Heart right ventricle (tissue), 16 donors: ENCODE measurements around the gene FAM47E. TPM values are rescaled to one million over a fixed set of nuclear protein-coding genes. Genes with fewer than 3 reads are reported as not detected.

Experiments
- ATAC-seq, 8 donors: fragments of 200-7000 bp; cut with Tn5 transposase; one replicate each; pipeline ENCODE4 v1.9.1; 2020; ENCODE audit warnings: mild to moderate bottlenecking in 8 of 8, moderate library complexity in 8 of 8, moderate number of reproducible peaks in 1 of 8
- DNase-seq, 2 donors: peaks; one replicate each; pipeline ENCODE4 v3.0.0-alpha.2; 2020
- H3K27ac ChIP-seq, 10 donors: fragments of 200-600 bp; sonication (generic) in 2 of 10; one replicate each; pipeline versions ENCODE4 v1.5.0 to v1.8.0; 2020 to 2022; ENCODE audit warnings: mild to moderate bottlenecking in 3 of 10
- H3K27me3 ChIP-seq, 7 donors: fragments of 200-600 bp; one replicate each; pipeline ENCODE4 v1.8.0; 2021 to 2022; ENCODE audit warnings: mild to moderate bottlenecking in 2 of 7
- H3K36me3 ChIP-seq, 9 donors: fragments of 200-600 bp; sonication (generic) in 1 of 9; one replicate each; pipeline versions ENCODE4 v1.5.0 to v1.8.0; 2020 to 2022; ENCODE audit warnings: mild to moderate bottlenecking in 2 of 9
- H3K4me1 ChIP-seq, 9 donors: fragments of 200-600 bp; sonication (generic) in 1 of 9; one replicate each; pipeline versions ENCODE4 v1.5.0 to v1.8.0; 2020 to 2022; ENCODE audit warnings: mild to moderate bottlenecking in 4 of 9
- H3K4me3 ChIP-seq, 10 donors: fragments of 200-600 bp; sonication (generic) in 2 of 10; one replicate each; pipeline versions ENCODE4 v1.5.0 to v1.8.0; 2020 to 2022; ENCODE audit warnings: mild to moderate bottlenecking in 7 of 10, moderate library complexity in 2 of 10
- H3K9me3 ChIP-seq, 11 donors: fragments of 200-600 bp in 10 of 11; sonication (generic) in 2 of 11; one replicate each; pipeline versions ENCODE4 v1.5.0 to v1.8.0; 2013 to 2022; ENCODE audit warnings: mild to moderate bottlenecking in 2 of 11, control low read depth in 1 of 11, moderate library complexity in 1 of 11
- CTCF ChIP-seq, 9 donors: fragments of 200-600 bp; sonication (generic) in 2 of 9; IDR thresholded peaks; one replicate each; pipeline versions ENCODE4 v1.5.0 to v1.8.0; 2021 to 2022; ENCODE audit warnings: antibody characterized with exemption in 9 of 9, mild to moderate bottlenecking in 5 of 9, moderate library complexity in 1 of 9
- WGBS, 2 donors: extraction: QIAGEN DNeasy Blood & Tissue Kit; methylation state at CpG; one replicate each; pipeline ENCODE4 v1.1.7; 2013; ENCODE audit warnings: inconsistent platforms in 1 of 2; 5-methylcytosine and 5-hydroxymethylcytosine counted together
- intact Hi-C, 10 donors: fragments of 100-400 bp; cut with DNase I; formaldehyde crosslinking; loops; one replicate each; pipeline versions ENCODE4 v1.11.1 to v1.14.2; 2022
- polyA plus RNA-seq, 2 donors: library from polyadenylated mRNA; stranded (reverse); fragments of 200-250 nt; gene quantifications; one replicate each; pipeline ENCODE4 v1.2.3, GENCODE V29; 2013
- total RNA-seq, 10 donors: library from RNA; stranded (reverse); fragmentation: NEBNext Ultra II Directional in 3 of 10; extraction: Animal tissue kit (Norgen Biotek cat#: 25700) in 3 of 10; gene quantifications; one replicate each; pipeline versions ENCODE4 v1.2.1 to v1.2.4, GENCODE V29; 2021 to 2023
- donor health status: Arrhythmogenic right ventricular cardiomyopathy.
- donor health status: ischemic (EF 13 %, LVEDD 7.1; RV severe dilation, severe dysfunction).
- donor health status: healthy with polysubstance abuse.
- donor health status: DM: no; HTN: yes; CAD: no.
- donor health status: DM: no; HTN: no; CAD: no.
- donor health status: ischemic (EF 25% LVEDD 6.9; RV normal size, moderate dysfunction).
- donor health status: ischemic (EF 25% LVEDD 5.7; RV mildly dilated, moderate dysfunction).
- donor health status: healthy.
- donor health status: DM: yes; HTN: yes; CAD: no.
- donor health status: Ischemic cardiomyopathy.
- donor health status: ischemic (EF 35%, LVEDD 5.7; RV mildly dilated, moderate dysfunction).
- donor health status: nonischemic (EF 11% LVEDD 7.7; RV severe dilation, severe dysfunction).
- donor health status: DM: yes; HTN: yes; CAD: no.
- donor health status: PGD.
- donor health status: ischemic (EF 29% LVEDD 5.4; RV normal size, mild dysfunction).
- donor health status: nonischemic (EF 23%, LVEDD 6.1; RV moderate dilation, normal function).

Gene FAM47E
- total and polyA plus RNA-seq, 12 donors, result 0.68 to 6.3 (median 3.1) TPM

GRCh38 chr4:76266627-76267026, 15.1 kb downstream of the FAM47E start:
- DNase-seq (no peak), ATAC-seq (peak in 2 of 8 donors; percentile 50 to 90)
- Histone ChIP-seq H3K9me3 (no peaks in the 10 kb centered on the region), H3K27me3 (no peaks in the 10 kb centered on the region), H3K36me3 (no peaks in the 10 kb centered on the region), H3K4me1 (no peaks in the 10 kb centered on the region), H3K4me3 (no peak overlapping the region), H3K27ac (no peak overlapping the region)
- no peak for TF ChIP-seq CTCF (IDR thresholded peaks at IDR 0.05)
- intact Hi-C loops, result no loop called here
- WGBS, 2 donors, result 73 to 75% methylated on average over 3 of the region's 3 CpGs

GRCh38 chr4:76267811-76268210, 16.3 kb downstream of the FAM47E start:
- WGBS, 2 donors, result 95 to 96% methylated on average over 6 of the region's 6 CpGs

GRCh38 chr4:76270244-76271175, 19.0 kb downstream of the FAM47E start:
- no peaks in the 10 kb centered on the region for H3K27me3 ChIP-seq
- H3K4me1 ChIP-seq, result no peaks in the 10 kb centered on the region
- no peak overlapping the region for H3K4me3 ChIP-seq
- H3K9me3 ChIP-seq, result no peaks in the 10 kb centered on the region
- ATAC-seq (no peak), DNase-seq (no peak)
- H3K27ac ChIP-seq, result no peak overlapping the region
- TF ChIP-seq CTCF (IDR thresholded peaks at IDR 0.05), result no peak
- H3K36me3 ChIP-seq, result no peaks in the 10 kb centered on the region
- 81 to 87% methylated on average over 11 of the region's 11 CpGs for WGBS, 2 donors
- intact Hi-C loops, result no loop called here

More at GRCh38 chr4:76267811-76268210, 16.3 kb downstream of the FAM47E start:
- intact Hi-C loops, result no loop called here
- no peaks in the 10 kb centered on the region for H3K9me3 ChIP-seq
- ATAC-seq (no peak), DNase-seq (no peak)
- no peaks in the 10 kb centered on the region for H3K4me1 ChIP-seq
- H3K36me3 ChIP-seq, result no peaks in the 10 kb centered on the region
- no peak for TF ChIP-seq CTCF (IDR thresholded peaks at IDR 0.05)
- no peak overlapping the region for H3K27ac ChIP-seq
- H3K4me3 ChIP-seq, result no peak overlapping the region
- H3K27me3 ChIP-seq, result no peaks in the 10 kb centered on the region

GRCh38 chr4:76271248-76271647, 19.7 kb downstream of the FAM47E start:
- WGBS, 2 donors, result 93 to 95% methylated on average over 6 of the region's 6 CpGs
- intact Hi-C loops, result no loop called here
- TF ChIP-seq CTCF (IDR thresholded peaks at IDR 0.05), result no peak
- no peak overlapping the region for H3K4me3 ChIP-seq
- no peaks in the 10 kb centered on the region for H3K27me3 ChIP-seq
- ATAC-seq (no peak), DNase-seq (no peak)
- H3K27ac ChIP-seq, result no peak overlapping the region
- H3K36me3 ChIP-seq, result no peaks in the 10 kb centered on the region
- no peaks in the 10 kb centered on the region for H3K9me3 ChIP-seq
- H3K4me1 ChIP-seq, result no peaks in the 10 kb centered on the region
